Thyroid gland (tissue), 4 donors: Measurements from ENCODE around the gene CXCR4.

ENCODE experiments used
- CTCF ChIP-seq, 6 experiments: fragments of 200-600 bp in 3 of 6; fragments of 450-650 bp in 3 of 6; sonication (generic) in 3 of 6; IDR thresholded peaks; one replicate each; pipeline ENCODE4 v1.5.1; 2016 to 2019; ENCODE audit warnings: antibody characterized with exemption in 6 of 6, mild to moderate bottlenecking in 2 of 6, inconsistent platforms in 1 of 6, moderate library complexity in 1 of 6
- POLR2A ChIP-seq, 2 donors: fragments of 450-650 bp; IDR thresholded peaks; one replicate each; pipeline ENCODE4 v1.6.1; 2017; ENCODE audit warnings: antibody characterized with exemption in 2 of 2, mild to moderate bottlenecking in 2 of 2, moderate library complexity in 1 of 2

GRCh38 chr2:136133586-136133985, 15.6 kb upstream of the CXCR4 start:
- TF ChIP-seq POLR2A (IDR thresholded peaks at IDR 0.05): no peak
- TF ChIP-seq CTCF (IDR thresholded peaks at IDR 0.05): no peak
